ENCODE results near the gene SHISA9.

The SHISA9 gene

DNA sequence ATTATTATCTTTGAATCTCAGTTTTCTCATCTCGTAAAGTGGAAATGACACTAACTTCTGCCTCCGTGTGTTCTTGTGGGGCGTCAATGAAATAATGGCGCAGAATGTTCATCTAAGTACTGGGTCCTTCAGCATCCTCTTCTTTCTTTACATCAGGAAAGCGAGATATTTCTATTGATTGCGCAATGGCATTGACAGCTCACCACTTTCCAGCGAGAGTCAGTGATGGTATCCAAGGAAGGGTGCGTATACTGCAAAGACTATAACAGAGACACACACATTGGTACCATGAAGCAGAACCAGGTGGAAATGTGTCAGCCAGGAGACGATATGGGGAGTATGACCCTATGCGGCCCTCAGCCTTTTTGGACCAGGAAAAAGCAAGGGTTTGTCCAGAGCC is 162.1 kb downstream of the SHISA9 start:
- TF ChIP-seq CTCF (IDR thresholded peaks at IDR 0.05) (no peak), ZFX (IDR thresholded peaks at IDR 0.05; ENCODE audit: borderline replicate concordance) (no peak)
- no peak overlapping the region for H3K27ac ChIP-seq

GRCh38 chr16:13064821-13065220 is 163.4 kb downstream of the SHISA9 start:
- H3K27ac ChIP-seq: no peak overlapping the region
- TF ChIP-seq CTCF (IDR thresholded peaks at IDR 0.05): no peak
- no peak for TF ChIP-seq ZFX (IDR thresholded peaks at IDR 0.05; ENCODE audit: borderline replicate concordance)

DNA sequence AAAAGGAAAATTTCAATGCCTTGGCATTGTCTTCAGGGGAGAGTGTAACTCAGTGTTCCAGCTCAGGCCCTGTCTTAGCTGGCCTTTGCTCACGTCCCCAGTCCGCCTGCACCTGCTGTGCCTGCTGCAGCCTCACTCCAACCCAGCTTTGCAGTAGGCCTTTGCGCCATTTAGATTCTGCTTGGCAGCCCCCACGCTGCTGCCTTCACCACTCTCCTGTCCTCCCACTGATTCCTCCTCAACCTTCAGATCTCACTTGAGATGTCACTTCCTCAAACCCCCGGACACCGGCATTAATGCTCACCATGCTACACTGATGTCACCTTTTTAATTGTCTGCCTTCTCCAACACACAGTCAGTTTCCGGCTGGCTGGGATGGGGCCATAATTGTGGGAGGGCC is 166.2 kb downstream of the SHISA9 start:
- no peak for TF ChIP-seq CTCF (IDR thresholded peaks at IDR 0.05)
- TF ChIP-seq ZFX (IDR thresholded peaks at IDR 0.05; ENCODE audit: borderline replicate concordance): no peak
- no peak overlapping the region for H3K27ac ChIP-seq

DNA sequence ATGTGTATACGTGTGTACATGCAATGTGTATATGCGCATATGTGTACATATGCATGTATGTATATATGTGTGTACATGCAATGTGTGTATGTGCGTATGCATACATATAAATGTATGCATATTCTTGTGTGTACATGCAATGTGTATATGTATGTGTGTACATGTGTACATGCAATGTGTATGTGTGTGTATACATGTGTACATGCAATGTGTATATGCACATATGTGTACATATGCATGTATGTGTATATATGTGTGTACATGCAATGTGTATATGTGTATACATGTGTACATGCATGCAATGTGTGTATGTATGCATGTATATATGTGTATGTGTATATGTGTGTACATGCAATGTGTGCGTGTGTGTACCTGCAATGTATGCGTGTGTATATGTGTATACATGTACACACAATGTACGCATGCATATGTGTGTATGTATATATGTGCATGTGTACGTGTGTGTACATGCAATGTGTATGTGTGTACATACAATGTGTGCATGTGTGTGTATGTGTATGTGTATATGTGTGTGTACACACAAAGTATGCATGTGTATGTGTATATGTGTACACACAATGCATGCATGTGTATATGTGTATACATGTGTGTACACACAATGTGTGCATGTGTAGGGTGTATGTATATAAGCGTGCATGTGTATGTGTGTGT is 167.7 kb downstream of the SHISA9 start:
- TF ChIP-seq CTCF (IDR thresholded peaks at IDR 0.05) (no peak), ZFX (IDR thresholded peaks at IDR 0.05; ENCODE audit: borderline replicate concordance) (no peak)
- H3K27ac ChIP-seq: no peak overlapping the region

DNA sequence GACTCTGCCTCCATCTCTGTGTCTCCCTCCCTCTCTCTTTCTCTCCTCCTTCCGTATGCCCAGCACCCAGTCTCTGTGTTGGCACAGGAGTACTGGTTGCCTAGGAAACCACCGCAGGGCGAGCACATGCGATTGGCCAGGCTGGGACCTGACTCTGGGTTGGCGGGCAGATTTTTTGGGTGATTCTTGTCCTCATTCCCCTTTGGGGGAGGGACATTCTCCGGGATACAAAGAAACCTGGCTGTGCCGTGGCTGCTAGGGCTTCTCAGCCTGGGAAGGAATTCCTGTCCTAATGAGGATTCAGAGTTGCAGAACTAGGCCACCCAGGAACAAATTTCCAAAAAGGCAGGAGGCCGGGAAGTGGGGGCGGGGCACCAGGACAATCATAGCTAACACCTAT is 168.9 kb downstream of the SHISA9 start:
- no peak for TF ChIP-seq ZFX (IDR thresholded peaks at IDR 0.05; ENCODE audit: borderline replicate concordance)
- TF ChIP-seq CTCF (IDR thresholded peaks at IDR 0.05): no peak
- H3K27ac ChIP-seq: no peak overlapping the region

DNA sequence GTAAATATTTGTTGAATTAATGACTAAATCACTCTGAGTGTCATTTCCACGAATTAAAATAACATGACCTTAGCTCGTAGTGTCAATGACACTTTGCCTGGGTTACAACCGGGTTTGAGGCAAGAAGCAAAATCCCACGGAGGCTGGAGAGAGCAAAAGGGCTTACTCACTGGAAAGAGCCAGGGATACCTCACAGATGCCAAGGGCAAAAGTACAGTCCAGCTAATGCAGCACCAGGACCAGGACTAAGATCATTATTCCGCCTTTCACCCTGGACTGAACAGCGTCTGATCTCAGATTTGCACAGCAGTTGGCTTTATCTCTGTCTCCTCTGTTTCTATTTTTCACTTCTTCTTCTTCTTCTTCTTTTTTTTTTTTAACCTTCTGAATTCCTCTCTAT is 175.5 kb downstream of the SHISA9 start:
- TF ChIP-seq ZFX (IDR thresholded peaks at IDR 0.05; ENCODE audit: borderline replicate concordance) (no peak), CTCF (IDR thresholded peaks at IDR 0.05) (no peak)
- no peak overlapping the region for H3K27ac ChIP-seq

DNA sequence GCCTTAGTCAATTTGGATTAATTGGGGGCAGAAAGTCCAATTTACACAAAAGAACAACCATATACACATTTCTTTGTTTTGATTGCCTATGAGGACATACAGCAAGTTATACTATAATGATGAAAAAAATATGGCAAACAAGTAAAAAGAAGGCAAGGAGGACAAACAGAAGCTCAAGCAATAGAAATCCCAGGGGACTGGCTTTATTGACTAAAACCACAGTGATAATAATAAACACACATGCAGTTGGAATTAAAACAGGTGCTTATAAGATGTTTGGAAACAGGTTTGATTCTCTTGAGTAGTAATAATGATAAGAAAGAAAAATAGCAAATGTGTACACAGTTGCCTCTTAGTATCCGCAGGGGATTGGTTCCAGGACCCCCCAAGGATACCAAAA is 176.4 kb downstream of the SHISA9 start:
- H3K27ac ChIP-seq: no peak overlapping the region
- TF ChIP-seq CTCF (IDR thresholded peaks at IDR 0.05): no peak
- TF ChIP-seq ZFX (IDR thresholded peaks at IDR 0.05; ENCODE audit: borderline replicate concordance): no peak

All from 22Rv1 (cell line).